Breast epithelium (tissue), 4 donors: Measurements from ENCODE around the gene CDKN2B-AS1. TPM values are rescaled to one million over a fixed set of nuclear protein-coding genes. Genes with fewer than 3 reads are reported as not detected.

Source experiments
- DNase-seq, 2 donors: peaks; one replicate each; pipeline ENCODE4 v3.0.0-alpha.2; 2019; ENCODE audit warnings: low spot score in 2 of 2
- H3K27ac ChIP-seq, 2 donors: fragments of 200-600 bp; sonication (generic) in 1 of 2; one replicate each; pipeline ENCODE4 v1.5.1; 2016 to 2019; ENCODE audit warnings: mild to moderate bottlenecking in 1 of 2
- H3K27me3 ChIP-seq, 2 donors: fragments of 200-600 bp; sonication (generic) in 1 of 2; one replicate each; pipeline versions ENCODE4 v1.5.1 to v1.6.0; 2017 to 2019; ENCODE audit warnings: control low read depth in 1 of 2, mild to moderate bottlenecking in 1 of 2
- H3K36me3 ChIP-seq: fragments of 200-600 bp; one replicate; pipeline ENCODE4 v1.5.1; 2019
- H3K4me1 ChIP-seq, 2 donors: fragments of 200-600 bp; sonication (generic); one replicate each; pipeline ENCODE4 v1.5.1; 2016 to 2019; ENCODE audit warnings: control low read depth in 1 of 2
- H3K4me3 ChIP-seq, 3 donors: fragments of 200-600 bp; sonication (generic); 1 replicate in 2 of 3; 2 replicates in 1 of 3; pipeline ENCODE4 v1.5.1; 2016 to 2019; ENCODE audit warnings: mild to moderate bottlenecking in 3 of 3, moderate library complexity in 2 of 3
- H3K9me3 ChIP-seq, 2 donors: fragments of 200-600 bp; sonication (generic) in 1 of 2; one replicate each; pipeline ENCODE4 v1.5.1; 2016 to 2019; ENCODE audit warnings: control low read depth in 1 of 2
- POLR2A ChIP-seq: fragments of 450-650 bp; IDR thresholded peaks from one replicate; pipeline ENCODE4 v1.6.1; 2016; ENCODE audit warnings: antibody characterized with exemption, mild to moderate bottlenecking, moderate library complexity
- POLR2AphosphoS5 ChIP-seq, 3 donors: sonication (generic); formaldehyde crosslinking; IDR thresholded peaks; one replicate each; pipeline ENCODE4 v1.6.1; 2017; ENCODE audit warnings: antibody characterized with exemption in 3 of 3
- intact Hi-C: fragments of 100-400 bp; cut with DNase I; formaldehyde crosslinking; loops from one replicate; pipeline ENCODE4 v1.15.1; 2023; ENCODE audit warnings: low total_unique reads
- total RNA-seq, 3 donors: library from RNA; depleted of rRNA; stranded (reverse); fragments of >200 nt; gene quantifications; one replicate each; pipeline ENCODE4 v1.1.0, GENCODE V29; 2016
- TF ChIP-seq, protein P1 (sequence below), 3 donors: fragments of 450-650 bp; IDR thresholded peaks; one replicate each; pipeline ENCODE4 v1.5.1; 2016 to 2017; ENCODE audit warnings: antibody characterized with exemption in 3 of 3, mild to moderate bottlenecking in 3 of 3, moderate library complexity in 3 of 3

Gene CDKN2B-AS1
- total RNA-seq, 3 donors from 2014 or later: 1.3 to 4.6 (median 3.2) TPM

DNA sequence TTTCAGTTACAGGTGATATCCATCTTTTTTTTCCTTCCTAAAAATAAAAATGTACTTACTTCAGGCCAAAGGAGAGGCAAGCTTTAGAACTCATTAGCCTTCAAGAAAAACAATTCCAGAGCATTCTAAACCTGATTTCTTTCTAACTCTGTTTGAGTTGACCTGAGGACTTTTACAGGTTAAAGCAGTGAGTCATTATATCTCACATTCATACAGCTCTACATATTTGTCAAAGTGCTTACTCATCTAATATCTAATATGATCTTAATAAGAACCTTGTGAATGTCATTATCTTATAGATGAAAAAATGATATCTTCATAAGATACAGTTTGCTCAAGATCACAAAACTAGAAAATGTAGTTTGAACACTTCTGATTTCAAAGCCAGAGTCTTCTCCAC lies 163.7 kb downstream of the CDKN2B-AS1 start:
- DNase-seq: no peak
- Histone ChIP-seq H3K9me3 (no peaks in the 10 kb centered on the region), H3K4me3 (no peak overlapping the region), H3K27me3 (no peaks in the 10 kb centered on the region), H3K36me3 (no peaks in the 10 kb centered on the region), H3K27ac (peak overlapping the region in 1 of 2 donors; percentile 3), H3K4me1 (no peaks in the 10 kb centered on the region)
- TF ChIP-seq POLR2A (no peak), POLR2AphosphoS5 (IDR thresholded peaks at IDR 0.05) (no peak)
- TF ChIP-seq, protein P1, sequence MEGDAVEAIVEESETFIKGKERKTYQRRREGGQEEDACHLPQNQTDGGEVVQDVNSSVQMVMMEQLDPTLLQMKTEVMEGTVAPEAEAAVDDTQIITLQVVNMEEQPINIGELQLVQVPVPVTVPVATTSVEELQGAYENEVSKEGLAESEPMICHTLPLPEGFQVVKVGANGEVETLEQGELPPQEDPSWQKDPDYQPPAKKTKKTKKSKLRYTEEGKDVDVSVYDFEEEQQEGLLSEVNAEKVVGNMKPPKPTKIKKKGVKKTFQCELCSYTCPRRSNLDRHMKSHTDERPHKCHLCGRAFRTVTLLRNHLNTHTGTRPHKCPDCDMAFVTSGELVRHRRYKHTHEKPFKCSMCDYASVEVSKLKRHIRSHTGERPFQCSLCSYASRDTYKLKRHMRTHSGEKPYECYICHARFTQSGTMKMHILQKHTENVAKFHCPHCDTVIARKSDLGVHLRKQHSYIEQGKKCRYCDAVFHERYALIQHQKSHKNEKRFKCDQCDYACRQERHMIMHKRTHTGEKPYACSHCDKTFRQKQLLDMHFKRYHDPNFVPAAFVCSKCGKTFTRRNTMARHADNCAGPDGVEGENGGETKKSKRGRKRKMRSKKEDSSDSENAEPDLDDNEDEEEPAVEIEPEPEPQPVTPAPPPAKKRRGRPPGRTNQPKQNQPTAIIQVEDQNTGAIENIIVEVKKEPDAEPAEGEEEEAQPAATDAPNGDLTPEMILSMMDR (IDR thresholded peaks at IDR 0.05): no peak
- intact Hi-C loops: no loop called here

GRCh38 chr9:22158927-22159346 lies 164.3 kb downstream of the CDKN2B-AS1 start:
- no peak overlapping the region for H3K4me3 ChIP-seq
- no peak overlapping the region for H3K27ac ChIP-seq
- no peaks in the 10 kb centered on the region for H3K9me3 ChIP-seq
- H3K36me3 ChIP-seq: no peaks in the 10 kb centered on the region
- no peaks in the 10 kb centered on the region for H3K4me1 ChIP-seq
- H3K27me3 ChIP-seq: no peaks in the 10 kb centered on the region
- intact Hi-C loops: no loop called here
- TF ChIP-seq POLR2AphosphoS5 (IDR thresholded peaks at IDR 0.05): no peak
- TF ChIP-seq POLR2A: no peak
- TF ChIP-seq, protein P1 (IDR thresholded peaks at IDR 0.05): no peak
- peak in 1 of 2 donors; percentile 37 for DNase-seq

DNA sequence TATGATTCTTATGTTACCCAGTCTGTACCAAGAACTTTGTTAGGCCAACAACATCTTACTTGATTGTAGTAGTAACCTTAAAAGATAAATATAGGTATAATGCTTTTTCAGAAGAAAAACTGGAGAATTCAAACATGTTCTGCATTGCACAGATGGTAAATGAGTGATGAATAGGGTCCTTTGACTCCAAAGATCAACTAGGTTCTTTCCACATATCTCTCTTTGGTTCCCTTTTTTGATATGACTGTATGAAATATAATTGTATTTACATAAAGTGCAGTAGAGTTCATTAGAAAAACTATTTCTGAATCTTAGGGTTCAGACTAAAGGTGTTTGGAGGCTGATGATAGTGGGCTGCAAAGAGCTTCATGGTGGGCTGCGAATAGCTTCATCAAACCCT lies 165.0 kb downstream of the CDKN2B-AS1 start:
- H3K27ac ChIP-seq: no peak overlapping the region
- no peaks in the 10 kb centered on the region for H3K36me3 ChIP-seq
- no peaks in the 10 kb centered on the region for H3K9me3 ChIP-seq
- intact Hi-C loops: no loop called here
- no peaks in the 10 kb centered on the region for H3K27me3 ChIP-seq
- TF ChIP-seq POLR2AphosphoS5 (IDR thresholded peaks at IDR 0.05): no peak
- no peak for TF ChIP-seq POLR2A
- TF ChIP-seq, protein P1 (IDR thresholded peaks at IDR 0.05): no peak
- no peaks in the 10 kb centered on the region for H3K4me1 ChIP-seq
- no peak overlapping the region for H3K4me3 ChIP-seq
- DNase-seq: no peak

DNA sequence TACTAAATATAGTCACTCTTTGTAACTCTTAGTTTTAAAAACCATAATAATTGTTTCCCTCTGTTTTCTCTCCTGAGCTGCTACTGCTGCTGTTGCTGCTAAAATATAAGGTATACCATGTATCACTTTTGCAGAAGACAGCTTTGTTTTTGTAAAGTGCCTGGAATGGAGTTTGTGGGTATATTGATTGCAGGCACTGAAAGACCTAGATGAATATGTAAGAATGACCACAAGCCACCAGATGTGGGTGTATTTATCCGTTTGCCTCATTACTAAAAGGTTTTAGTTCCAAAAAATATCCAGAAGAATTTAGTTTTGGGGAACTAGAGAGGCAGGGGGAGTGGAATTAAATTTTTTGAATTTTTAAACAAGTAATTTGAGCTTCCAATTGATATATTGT lies 165.6 kb downstream of the CDKN2B-AS1 start:
- Histone ChIP-seq H3K4me3 (no peak overlapping the region), H3K27me3 (no peaks in the 10 kb centered on the region), H3K9me3 (no peaks in the 10 kb centered on the region), H3K27ac (no peak overlapping the region), H3K4me1 (no peaks in the 10 kb centered on the region), H3K36me3 (no peaks in the 10 kb centered on the region)
- DNase-seq: no peak
- TF ChIP-seq POLR2AphosphoS5 (IDR thresholded peaks at IDR 0.05) (no peak), POLR2A (no peak)
- TF ChIP-seq, protein P1 (IDR thresholded peaks at IDR 0.05): no peak
- intact Hi-C loops: no loop called here

GRCh38 chr9:22165144-22165543 lies 170.6 kb downstream of the CDKN2B-AS1 start:
- H3K36me3 ChIP-seq: no peaks in the 10 kb centered on the region
- no peaks in the 10 kb centered on the region for H3K9me3 ChIP-seq
- no peaks in the 10 kb centered on the region for H3K27me3 ChIP-seq
- intact Hi-C loops: no loop called here
- H3K27ac ChIP-seq: no peak overlapping the region
- DNase-seq: no peak
- TF ChIP-seq POLR2AphosphoS5 (IDR thresholded peaks at IDR 0.05): no peak
- TF ChIP-seq, protein P1 (IDR thresholded peaks at IDR 0.05): no peak
- TF ChIP-seq POLR2A: no peak
- no peaks in the 10 kb centered on the region for H3K4me1 ChIP-seq
- no peak overlapping the region for H3K4me3 ChIP-seq
